ENCODE measurements around the gene APOBR. TPM values are rescaled to one million over a fixed set of nuclear protein-coding genes. Genes with fewer than 3 reads are reported as not detected.

Gene APOBR
- polyA plus RNA-seq, 3 donors, result 1.9 to 48.6 (median 3.8) TPM

DNA sequence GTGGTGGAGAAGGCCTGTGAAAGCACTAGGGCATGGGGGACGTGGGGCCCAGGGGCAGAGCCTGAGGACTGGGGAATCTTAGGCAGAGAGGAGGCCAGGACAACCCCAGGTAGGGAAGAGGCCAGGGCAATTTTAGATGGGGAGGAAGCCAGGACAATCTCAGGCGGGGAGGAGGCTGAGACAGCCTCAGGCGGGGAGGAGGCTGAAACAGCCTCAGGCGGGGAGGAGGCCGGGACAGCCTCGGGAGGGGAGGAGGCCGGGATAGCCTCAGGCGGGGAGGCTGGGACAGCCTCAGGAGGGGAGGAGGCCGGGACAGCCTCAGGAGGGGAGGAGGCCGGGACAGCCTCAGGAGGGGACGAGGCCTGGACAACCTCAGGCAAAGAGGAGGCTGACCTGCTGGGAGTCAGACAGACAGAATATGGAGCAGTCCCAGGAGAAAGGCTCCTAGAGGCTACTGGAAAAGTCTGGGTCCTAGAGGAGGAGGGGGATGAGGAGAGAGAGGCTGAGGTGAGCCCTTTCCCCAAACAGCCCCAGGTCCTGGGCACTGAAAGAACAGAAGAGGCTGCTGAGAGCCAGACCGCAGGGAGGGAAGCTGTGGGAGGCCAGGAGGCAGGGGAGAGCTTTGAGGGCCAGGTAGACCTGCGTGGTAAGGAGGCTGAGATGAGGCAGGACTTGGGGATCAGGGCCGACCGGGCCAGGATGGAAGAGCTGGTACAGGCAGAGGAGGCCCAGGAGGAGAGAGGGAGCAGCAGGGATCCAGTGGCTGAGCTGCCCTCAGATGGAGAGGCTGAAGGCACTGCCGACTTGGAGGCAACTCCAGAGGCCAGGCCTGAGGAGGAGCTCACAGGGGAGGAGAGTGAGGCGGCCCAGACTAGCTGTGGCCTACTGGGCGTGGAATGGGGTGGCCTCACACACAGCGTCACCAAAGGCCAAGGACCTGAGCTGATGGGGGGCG lies 1.6 kb downstream of the APOBR start:
- intact Hi-C loops (cut with micrococcal nuclease), result loop anchor here in 1 of 2 donors (5.0 kb wide), 1 partner anchor 51 kb away; no protein-coding TSS in a partner anchor
- H3K9me3 ChIP-seq (replicated peaks in 1 of 2; ENCODE audit: control insufficient read depth in 1 of 2, insufficient read depth in 1 of 2, low read length in 2 of 2), result no peaks in the 10 kb centered on the region
- H3K4me1 Mint-ChIP-seq, result peaks cover 65% of the 10 kb centered on the region
- H3K27me3 ChIP-seq (ENCODE audit: control insufficient read depth in 2 of 2, insufficient read depth in 2 of 2, low read length in 2 of 2), result no peaks in the 10 kb centered on the region
- H3K27me3 Mint-ChIP-seq (ENCODE audit: low read depth in 3 of 3), result peaks cover 0 to 1% (median 0%) of the 10 kb centered on the region in 3 donors
- peak overlapping the region; percentile 89 to 99 for H3K4me3 Mint-ChIP-seq
- H3K27ac Mint-ChIP-seq, result peak overlapping the region; percentile 99 to 100 (median 100)
- DNase-seq, result no peak
- H2AFZ ChIP-seq (ENCODE audit: insufficient read depth, low read depth, low read length, poor library complexity, severe bottlenecking), result no peak overlapping the region
- peaks cover 34 to 48% of the 10 kb centered on the region in 2 donors for H3K36me3 ChIP-seq (replicated peaks in 1 of 2; ENCODE audit: control insufficient read depth in 1 of 2, insufficient read depth in 2 of 2, low read length in 2 of 2)
- WGBS (ENCODE audit: insufficient coverage), result 82% methylated on average over 20 of the region's 20 CpGs
- peaks cover 0 to 1% (median 0%) of the 10 kb centered on the region in 7 donors for H3K9me3 Mint-ChIP-seq
- peak overlapping the region; percentile 64 to 100 (median 66) for H3K4me3 ChIP-seq (replicated peaks in 1 of 3; ENCODE audit: low read depth in 2 of 3, low read length in 3 of 3)
- H3K36me3 Mint-ChIP-seq, result peaks cover 42 to 51% of the 10 kb centered on the region in 2 donors
- H4K20me1 ChIP-seq (ENCODE audit: insufficient read depth, low read length), result peaks cover 50% of the 10 kb centered on the region
- H3K4me1 ChIP-seq (ENCODE audit: control insufficient read depth in 1 of 2, insufficient read depth in 2 of 2, low read length in 2 of 2), result peaks cover 46 to 69% of the 10 kb centered on the region in 2 donors
- H3K27ac ChIP-seq (ENCODE audit: low read depth in 1 of 2, low read length in 2 of 2), result peak overlapping the region; percentile 99
- peak overlapping the region; percentile 90 for H3K9ac ChIP-seq (ENCODE audit: insufficient read depth, low read length, poor library complexity, severe bottlenecking)
- TF ChIP-seq, protein P1, sequence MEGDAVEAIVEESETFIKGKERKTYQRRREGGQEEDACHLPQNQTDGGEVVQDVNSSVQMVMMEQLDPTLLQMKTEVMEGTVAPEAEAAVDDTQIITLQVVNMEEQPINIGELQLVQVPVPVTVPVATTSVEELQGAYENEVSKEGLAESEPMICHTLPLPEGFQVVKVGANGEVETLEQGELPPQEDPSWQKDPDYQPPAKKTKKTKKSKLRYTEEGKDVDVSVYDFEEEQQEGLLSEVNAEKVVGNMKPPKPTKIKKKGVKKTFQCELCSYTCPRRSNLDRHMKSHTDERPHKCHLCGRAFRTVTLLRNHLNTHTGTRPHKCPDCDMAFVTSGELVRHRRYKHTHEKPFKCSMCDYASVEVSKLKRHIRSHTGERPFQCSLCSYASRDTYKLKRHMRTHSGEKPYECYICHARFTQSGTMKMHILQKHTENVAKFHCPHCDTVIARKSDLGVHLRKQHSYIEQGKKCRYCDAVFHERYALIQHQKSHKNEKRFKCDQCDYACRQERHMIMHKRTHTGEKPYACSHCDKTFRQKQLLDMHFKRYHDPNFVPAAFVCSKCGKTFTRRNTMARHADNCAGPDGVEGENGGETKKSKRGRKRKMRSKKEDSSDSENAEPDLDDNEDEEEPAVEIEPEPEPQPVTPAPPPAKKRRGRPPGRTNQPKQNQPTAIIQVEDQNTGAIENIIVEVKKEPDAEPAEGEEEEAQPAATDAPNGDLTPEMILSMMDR (IDR thresholded peaks at IDR 0.05), result no peak
- peaks cover 66% of the 10 kb centered on the region for H3K79me2 ChIP-seq (ENCODE audit: insufficient read depth, low read length)
- H3K4me2 ChIP-seq (replicated peaks; ENCODE audit: extremely low read depth, low read length, poor library complexity, severe bottlenecking), result peak overlapping the region; percentile 100

GRCh38 chr16:28496844-28497243 lies 2.4 kb downstream of the APOBR start:
- no peak for DNase-seq
- intact Hi-C loops (cut with micrococcal nuclease), result loop anchor here in 1 of 2 donors (5.0 kb wide), 1 partner anchor 50 kb away; no protein-coding TSS in a partner anchor
- TF ChIP-seq, protein P1 (IDR thresholded peaks at IDR 0.05), result no peak
- peak overlapping the region; percentile 89 to 99 for H3K4me3 Mint-ChIP-seq
- Histone ChIP-seq H3K36me3 (replicated peaks in 1 of 2; ENCODE audit: control insufficient read depth in 1 of 2, insufficient read depth in 2 of 2, low read length in 2 of 2) (peaks cover 39 to 56% of the 10 kb centered on the region in 2 donors), H3K27me3 (ENCODE audit: control insufficient read depth in 2 of 2, insufficient read depth in 2 of 2, low read length in 2 of 2) (no peaks in the 10 kb centered on the region), H3K9ac (ENCODE audit: insufficient read depth, low read length, poor library complexity, severe bottlenecking) (peak overlapping the region; percentile 90), H4K20me1 (ENCODE audit: insufficient read depth, low read length) (peaks cover 54% of the 10 kb centered on the region), H3K4me1 (ENCODE audit: control insufficient read depth in 1 of 2, insufficient read depth in 2 of 2, low read length in 2 of 2) (peaks cover 43 to 63% of the 10 kb centered on the region in 2 donors), H2AFZ (ENCODE audit: insufficient read depth, low read depth, low read length, poor library complexity, severe bottlenecking) (no peak overlapping the region), H3K4me2 (replicated peaks; ENCODE audit: extremely low read depth, low read length, poor library complexity, severe bottlenecking) (peak overlapping the region; percentile 100), H3K9me3 (replicated peaks in 1 of 2; ENCODE audit: control insufficient read depth in 1 of 2, insufficient read depth in 1 of 2, low read length in 2 of 2) (no peaks in the 10 kb centered on the region), H3K4me3 (replicated peaks in 1 of 3; ENCODE audit: low read depth in 2 of 3, low read length in 3 of 3) (peak overlapping the region in 1 of 3 experiments; percentile 100), H3K79me2 (ENCODE audit: insufficient read depth, low read length) (peaks cover 58% of the 10 kb centered on the region), H3K27ac (ENCODE audit: low read depth in 1 of 2, low read length in 2 of 2) (peak overlapping the region; percentile 99)
- peaks cover 62% of the 10 kb centered on the region for H3K4me1 Mint-ChIP-seq
- H3K9me3 Mint-ChIP-seq, result peaks cover 0 to 1% (median 0%) of the 10 kb centered on the region in 7 donors
- peak overlapping the region in 6 of 7 donors; percentile 84 to 100 (median 100) for H3K27ac Mint-ChIP-seq
- peaks cover 42 to 51% of the 10 kb centered on the region in 2 donors for H3K36me3 Mint-ChIP-seq
- 95% methylated on average over 19 of the region's 19 CpGs for WGBS (ENCODE audit: insufficient coverage)
- peaks cover 0 to 1% (median 0%) of the 10 kb centered on the region in 3 donors for H3K27me3 Mint-ChIP-seq (ENCODE audit: low read depth in 3 of 3)

All from CD14-positive monocyte (primary cell).